Measurements from ENCODE around the gene GRAMD1B.

GRAMD1B gene

GRCh38 chr11:123429913-123430720 is at the start of gene GRAMD1B:
Gene GRAMD1B (plus strand): TSS chr11:123430269. CDS start chr11:123430793, 524 bp downstream.
- peak; percentile 40 to 80 (median 65) for DNase-seq

GRCh38 chr11:123381149-123381548 is 48.9 kb upstream of the GRAMD1B start:
- DNase-seq = no peak

GRCh38 chr11:123381817-123382554 is 48.1 kb upstream of the GRAMD1B start:
- no peak for DNase-seq

- no peak for DNase-seq
Measured at GRCh38 chr11:123382555-123383074, 47.5 kb upstream of the GRAMD1B start.

- no peak for DNase-seq
Measured at GRCh38 chr11:123384116-123384515, 46.0 kb upstream of the GRAMD1B start.

- no peak for DNase-seq
Measured at GRCh38 chr11:123386796-123387510, 43.1 kb upstream of the GRAMD1B start.

GRCh38 chr11:123388640-123389039 is 41.4 kb upstream of the GRAMD1B start:
- DNase-seq = no peak

GRCh38 chr11:123390146-123390545 is 39.9 kb upstream of the GRAMD1B start:
- DNase-seq = no peak

GRCh38 chr11:123391646-123392348 is 38.3 kb upstream of the GRAMD1B start:
- no peak for DNase-seq

GRCh38 chr11:123392431-123392830 is 37.6 kb upstream of the GRAMD1B start:
- no peak for DNase-seq

GRCh38 chr11:123392844-123393243 is 37.2 kb upstream of the GRAMD1B start:
- DNase-seq = no peak

- DNase-seq = no peak
Measured at GRCh38 chr11:123393312-123393927, 36.6 kb upstream of the GRAMD1B start.

- no peak for DNase-seq
Measured at GRCh38 chr11:123404676-123405075, 25.4 kb upstream of the GRAMD1B start.

- DNase-seq = no peak
Measured at GRCh38 chr11:123405123-123405592, 24.9 kb upstream of the GRAMD1B start.

GRCh38 chr11:123406441-123407129 is 23.5 kb upstream of the GRAMD1B start:
- DNase-seq = no peak

GRCh38 chr11:123407130-123407995 is 22.7 kb upstream of the GRAMD1B start:
- DNase-seq = peak; percentile 14 to 71 (median 46)

- no peak for DNase-seq
Measured at GRCh38 chr11:123407996-123408597, 22.0 kb upstream of the GRAMD1B start.

- no peak for DNase-seq
Measured at GRCh38 chr11:123408619-123409455, 21.2 kb upstream of the GRAMD1B start.

All from stimulated activated naive CD4-positive, alpha-beta T cell (primary cell).